NCI-H2196 treated with DMSO at 0.1 percent for 48 hours (cell line): ENCODE results near the gene ADGRB2.
A peak's percentile ranks its signal among the peaks of the same experiment; 100 is the strongest.

ENCODE experiments used
- DNase-seq: peaks from one replicate; lab custom pipeline; 2025; ENCODE audit not compliant: unreplicated experiment; lab: John Stamatoyannopoulos, UW

Gene ADGRB2, protein sequence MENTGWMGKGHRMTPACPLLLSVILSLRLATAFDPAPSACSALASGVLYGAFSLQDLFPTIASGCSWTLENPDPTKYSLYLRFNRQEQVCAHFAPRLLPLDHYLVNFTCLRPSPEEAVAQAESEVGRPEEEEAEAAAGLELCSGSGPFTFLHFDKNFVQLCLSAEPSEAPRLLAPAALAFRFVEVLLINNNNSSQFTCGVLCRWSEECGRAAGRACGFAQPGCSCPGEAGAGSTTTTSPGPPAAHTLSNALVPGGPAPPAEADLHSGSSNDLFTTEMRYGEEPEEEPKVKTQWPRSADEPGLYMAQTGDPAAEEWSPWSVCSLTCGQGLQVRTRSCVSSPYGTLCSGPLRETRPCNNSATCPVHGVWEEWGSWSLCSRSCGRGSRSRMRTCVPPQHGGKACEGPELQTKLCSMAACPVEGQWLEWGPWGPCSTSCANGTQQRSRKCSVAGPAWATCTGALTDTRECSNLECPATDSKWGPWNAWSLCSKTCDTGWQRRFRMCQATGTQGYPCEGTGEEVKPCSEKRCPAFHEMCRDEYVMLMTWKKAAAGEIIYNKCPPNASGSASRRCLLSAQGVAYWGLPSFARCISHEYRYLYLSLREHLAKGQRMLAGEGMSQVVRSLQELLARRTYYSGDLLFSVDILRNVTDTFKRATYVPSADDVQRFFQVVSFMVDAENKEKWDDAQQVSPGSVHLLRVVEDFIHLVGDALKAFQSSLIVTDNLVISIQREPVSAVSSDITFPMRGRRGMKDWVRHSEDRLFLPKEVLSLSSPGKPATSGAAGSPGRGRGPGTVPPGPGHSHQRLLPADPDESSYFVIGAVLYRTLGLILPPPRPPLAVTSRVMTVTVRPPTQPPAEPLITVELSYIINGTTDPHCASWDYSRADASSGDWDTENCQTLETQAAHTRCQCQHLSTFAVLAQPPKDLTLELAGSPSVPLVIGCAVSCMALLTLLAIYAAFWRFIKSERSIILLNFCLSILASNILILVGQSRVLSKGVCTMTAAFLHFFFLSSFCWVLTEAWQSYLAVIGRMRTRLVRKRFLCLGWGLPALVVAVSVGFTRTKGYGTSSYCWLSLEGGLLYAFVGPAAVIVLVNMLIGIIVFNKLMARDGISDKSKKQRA (N-terminal part only)

DNA sequence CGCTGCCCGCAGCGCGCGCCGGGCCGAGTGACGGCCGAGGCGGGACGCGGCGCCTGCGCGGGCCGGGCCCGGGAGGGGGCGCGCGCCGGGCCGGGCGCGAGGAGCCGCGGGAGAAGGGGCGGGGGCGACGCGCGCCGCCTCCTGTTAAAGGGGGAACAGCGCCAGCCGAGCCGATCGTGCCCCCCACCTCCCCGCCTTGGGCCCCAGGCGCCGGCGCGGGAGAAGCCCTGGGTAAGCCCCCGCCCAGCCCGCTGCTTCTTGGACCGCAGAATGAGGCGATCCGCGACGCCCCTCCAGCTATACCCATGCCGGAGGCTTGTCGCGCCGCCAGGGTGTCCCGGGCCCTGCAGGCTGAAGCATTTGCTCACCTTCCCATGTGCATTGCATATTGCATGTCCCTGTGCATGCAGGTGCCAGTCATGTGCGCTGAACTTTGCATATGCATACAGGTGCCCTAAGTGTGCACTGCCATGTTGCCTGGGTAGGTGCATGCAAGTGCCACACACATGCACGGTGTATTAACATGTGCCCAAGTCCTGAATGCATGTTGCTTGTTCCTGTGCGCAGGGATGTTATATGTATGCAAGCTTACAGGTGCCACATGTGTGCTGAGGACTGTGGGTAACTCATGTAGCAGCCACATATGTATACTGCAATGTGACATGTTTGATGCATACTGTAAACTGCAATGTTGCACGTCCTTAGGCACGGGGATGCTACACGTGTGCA is at the start of gene ADGRB2:
TSS of gene ADGRB2 (minus strand) at position 29 of the 729 bp plus-strand sequence. CDS start 7,119 bp downstream, outside the sequence.
- no peak for DNase-seq

DNA sequence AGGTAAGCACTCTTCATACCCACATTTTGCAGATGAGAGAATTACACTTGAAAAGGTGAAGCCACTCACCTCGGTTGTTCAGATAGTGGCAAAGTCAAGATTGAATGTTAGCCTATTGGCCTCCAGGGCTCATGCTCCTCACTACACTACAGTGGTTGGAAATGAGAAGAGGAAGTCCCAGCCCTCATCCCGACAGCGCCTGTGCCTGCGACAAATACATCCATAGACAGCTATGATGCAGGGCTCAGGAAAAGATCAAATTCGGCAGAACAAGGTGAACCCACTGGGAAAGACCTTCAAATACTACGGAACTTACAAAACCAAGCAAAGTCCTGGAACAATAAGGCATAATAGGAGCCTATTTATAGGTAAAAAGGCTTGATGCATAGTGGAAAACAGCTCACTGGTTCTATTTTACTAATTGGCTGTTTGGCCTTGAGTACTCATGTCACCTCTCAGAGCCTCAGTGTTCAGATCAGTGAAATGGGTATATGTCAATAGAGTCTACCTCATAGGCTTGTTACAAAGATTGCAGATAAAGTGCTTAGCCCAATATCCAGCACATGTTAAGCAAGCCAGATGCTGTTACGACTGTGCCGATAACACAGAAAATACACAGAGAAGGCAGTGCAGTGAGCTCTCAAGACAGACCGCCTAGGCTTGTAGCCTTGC is 48.2 kb upstream of the ADGRB2 start:
- no peak for DNase-seq

DNA sequence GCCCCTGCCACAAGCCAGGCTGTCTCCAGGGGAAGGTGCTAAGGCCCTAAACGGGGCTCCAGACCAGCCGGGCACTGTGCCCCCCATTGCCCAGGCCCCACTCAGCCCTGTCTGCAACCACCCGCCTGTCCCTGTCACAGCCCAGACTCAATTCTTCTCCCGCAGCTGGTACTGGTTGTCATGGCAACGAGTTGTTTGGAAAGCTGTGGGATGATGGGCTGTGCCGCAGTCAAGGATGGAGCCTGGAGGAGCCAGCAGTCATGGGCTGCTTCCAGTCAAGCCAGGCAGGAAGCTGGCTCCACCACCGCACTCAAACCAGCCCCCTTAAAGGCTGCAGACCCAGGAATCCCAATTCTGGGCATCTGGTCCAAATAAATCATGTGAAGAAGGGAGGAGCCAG is 47.5 kb upstream of the ADGRB2 start:
- peak; percentile 23 for DNase-seq

DNA sequence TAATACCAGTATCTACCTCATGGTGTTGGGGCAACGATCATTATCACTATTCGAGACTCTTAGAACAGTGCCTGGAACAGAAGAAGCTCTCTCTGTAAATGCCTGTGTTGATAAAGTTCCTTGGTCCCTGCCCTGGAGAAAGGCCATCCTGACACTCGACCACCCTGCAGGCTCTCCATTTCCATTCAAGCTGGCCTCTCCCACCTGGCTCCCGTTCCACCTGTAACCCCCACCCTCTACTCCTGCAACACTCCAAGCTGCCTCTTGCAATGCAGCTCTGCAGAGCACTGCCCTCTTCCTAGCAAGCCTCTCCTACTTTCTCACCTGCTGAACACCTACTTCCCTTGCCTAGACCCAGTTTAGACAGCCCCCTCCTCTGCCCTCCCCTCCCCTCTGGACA is 45.6 kb upstream of the ADGRB2 start:
- DNase-seq: no peak

DNA sequence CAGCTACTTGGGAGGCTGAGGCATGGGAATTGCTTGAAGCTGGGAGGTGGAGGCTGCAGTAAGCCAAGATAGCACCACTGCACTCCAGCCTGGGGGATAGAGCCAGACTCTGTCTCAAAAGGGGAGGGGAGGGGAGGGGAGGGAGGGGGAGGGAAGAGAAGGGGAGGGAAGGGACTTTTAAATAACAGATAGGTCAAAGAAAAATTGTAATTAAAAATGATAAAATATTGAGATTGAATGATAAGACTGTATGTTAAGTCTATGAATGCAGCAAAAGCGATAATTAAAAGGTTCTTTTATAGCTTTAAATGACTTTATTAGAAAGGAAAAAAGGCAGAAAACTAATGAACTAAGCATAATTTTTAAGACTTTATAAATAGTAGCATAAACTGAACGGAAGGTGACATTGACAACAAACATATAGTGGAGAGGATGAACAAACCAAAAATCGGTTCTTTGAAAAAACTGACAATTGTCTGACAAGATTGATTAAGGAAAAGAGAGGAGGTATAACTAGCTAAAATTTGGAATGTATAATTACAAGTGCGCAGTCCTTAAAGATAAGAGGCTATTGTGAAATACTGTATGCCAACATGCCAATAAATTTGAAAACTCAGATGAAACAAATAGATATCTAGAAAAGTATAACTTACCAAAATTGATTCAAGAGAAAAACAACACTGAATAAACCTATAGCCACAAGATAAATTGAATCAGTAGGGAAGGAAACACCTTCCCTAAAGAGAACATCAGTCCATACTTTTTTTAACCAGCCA is 43.3 kb upstream of the ADGRB2 start:
- DNase-seq: no peak

- no peak for DNase-seq
Measured at GRCh38 chr1:31805318-31805717, 41.2 kb upstream of the ADGRB2 start.

- DNase-seq: no peak
Measured at GRCh38 chr1:31804098-31804497, 40.0 kb upstream of the ADGRB2 start.

DNA sequence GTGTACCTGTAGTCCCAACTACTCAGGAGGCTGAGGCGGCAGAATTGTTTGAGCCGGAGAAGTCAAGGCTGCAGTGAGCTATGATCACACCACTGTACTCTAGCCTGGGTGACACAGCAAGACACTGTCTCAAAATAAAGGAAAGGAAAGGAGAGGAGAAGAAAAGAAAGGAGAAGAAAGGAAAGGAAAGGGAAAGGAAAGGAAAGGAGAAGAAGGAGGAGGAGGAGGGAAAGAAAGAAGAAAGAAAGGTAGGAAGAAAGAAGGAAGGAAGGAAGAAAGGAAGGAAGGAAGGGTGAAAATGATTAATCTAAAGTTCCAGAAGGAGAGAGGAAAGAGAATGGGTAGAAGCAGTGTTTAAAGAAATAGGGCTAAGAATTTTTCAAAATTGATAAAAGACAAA is 39.5 kb upstream of the ADGRB2 start:
- DNase-seq: no peak

GRCh38 chr1:31802190-31803150 is 38.3 kb upstream of the ADGRB2 start:
- no peak for DNase-seq

GRCh38 chr1:31801458-31801857 is 37.3 kb upstream of the ADGRB2 start:
- DNase-seq: no peak

DNA sequence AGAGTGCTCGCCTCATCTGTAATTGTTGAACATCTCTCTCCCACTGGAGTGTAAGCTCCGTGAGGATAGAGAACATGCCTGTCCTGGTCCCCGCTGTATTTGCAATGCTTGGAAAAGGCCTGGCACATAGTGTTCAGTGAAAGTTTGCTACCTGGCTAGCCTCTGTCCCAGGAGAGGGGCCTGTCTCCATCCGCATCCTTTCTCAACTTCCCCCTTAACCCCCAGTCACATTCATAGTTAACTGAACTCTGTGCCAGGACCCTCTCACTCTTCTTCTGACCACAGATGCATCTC is 36.5 kb upstream of the ADGRB2 start:
- DNase-seq: no peak

DNA sequence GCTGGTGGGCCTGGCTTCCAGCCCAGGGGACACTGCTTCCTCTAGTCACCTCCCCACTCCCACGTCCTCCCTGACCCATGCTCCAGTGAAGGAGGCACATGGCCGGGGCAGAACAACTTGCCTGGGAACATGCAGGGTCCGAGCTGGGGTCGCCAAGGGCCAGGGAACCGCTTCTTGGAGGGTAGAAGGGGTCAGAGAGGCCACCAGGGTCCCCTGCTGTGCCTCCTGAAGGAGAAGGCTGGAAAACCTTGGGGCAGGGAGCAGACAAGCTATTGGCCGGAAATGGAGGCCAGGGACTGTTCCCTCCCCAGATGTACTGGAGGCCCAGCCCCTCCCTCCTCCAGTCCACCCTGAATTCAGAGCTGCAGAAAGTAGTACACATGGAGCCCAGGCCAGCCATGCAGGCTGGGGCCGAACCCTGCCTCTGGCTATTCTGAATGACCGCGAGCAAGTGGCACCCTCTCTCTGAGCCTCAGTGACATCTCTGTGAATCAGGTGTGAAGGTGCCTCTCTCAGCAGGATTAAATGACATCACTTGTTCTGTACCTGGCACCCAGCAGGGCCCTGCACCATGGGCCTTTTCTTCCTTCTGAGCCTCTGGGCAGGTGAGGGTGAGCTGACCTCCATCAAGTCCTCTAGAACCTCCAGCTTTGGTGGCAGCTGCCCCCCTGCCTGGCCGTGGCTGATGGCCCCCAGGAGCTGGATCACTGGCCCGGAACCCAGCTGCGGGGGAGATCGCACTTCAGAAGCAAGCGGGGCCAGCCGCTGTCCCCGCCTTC is 35.9 kb upstream of the ADGRB2 start:
- DNase-seq: no peak

DNA sequence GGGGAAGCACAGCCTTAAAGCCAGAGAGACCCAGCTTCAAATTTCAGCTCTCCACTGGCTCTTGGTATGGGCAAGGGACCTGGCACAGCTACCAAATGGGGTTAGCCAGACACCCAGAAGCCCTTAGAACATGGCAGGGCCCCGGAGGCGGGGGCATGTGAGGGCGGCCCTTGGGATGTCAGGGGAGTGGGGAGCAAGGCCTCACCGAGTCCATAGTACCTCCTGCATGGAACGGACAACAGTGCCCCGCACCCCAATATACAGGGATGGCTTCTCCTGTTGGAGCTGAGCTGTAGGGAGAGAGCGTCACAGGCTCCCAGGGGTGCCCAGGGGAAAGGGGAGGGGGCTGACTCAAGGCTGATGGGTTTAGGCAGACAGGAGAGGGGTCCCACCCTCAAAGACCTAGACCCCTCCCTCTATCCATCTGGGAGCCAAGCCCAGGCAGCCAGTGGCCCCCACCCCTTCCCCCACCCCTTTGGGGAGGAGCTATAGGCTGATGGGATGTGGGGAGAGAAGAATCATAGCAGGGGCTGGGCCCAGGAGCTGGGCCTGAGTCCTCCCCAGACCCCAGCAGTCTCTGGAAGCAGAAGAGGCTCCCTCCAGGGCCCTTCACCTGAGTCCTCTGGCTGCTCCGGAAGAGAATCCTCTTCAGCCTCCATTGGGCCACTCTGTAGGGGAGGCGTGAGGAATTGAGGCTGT is 35.2 kb upstream of the ADGRB2 start:
- DNase-seq: no peak

DNA sequence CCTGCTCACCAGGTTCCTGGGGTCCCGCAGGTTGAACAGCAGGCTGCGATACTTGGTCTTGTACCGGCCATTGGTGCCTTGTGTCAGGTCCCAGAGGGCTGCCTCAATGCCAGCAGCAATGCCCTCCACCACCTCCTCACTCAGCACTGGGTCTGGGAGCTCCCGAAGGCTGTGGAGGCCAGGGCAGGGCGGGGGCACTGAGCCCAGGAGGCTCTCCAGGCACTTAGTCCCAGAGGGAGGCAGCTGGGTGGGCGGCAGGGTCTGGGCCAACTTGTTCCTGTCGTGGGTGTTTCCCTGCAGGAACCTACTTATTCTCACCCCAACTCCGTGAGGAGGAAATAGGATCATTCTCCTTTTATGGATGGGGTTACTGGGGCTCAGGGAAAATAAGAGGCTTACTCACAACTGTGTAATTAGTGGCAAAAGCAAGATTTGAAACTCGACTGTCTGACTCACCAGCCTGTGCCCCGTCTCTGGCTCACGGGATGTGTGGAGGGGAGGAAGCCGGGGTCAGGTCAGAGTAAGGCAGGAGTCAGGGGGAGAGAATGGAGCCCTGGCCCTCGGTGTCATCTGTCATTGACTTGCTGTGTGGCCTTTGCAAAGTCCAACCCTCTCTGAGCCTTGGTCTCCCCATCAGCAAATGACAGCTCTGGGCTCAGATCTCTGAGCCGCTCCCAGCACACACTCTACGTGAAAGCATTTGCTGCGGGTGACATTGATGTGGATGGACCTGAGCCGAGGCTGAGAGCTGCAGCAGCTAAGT is 34.5 kb upstream of the ADGRB2 start:
- DNase-seq: no peak

DNA sequence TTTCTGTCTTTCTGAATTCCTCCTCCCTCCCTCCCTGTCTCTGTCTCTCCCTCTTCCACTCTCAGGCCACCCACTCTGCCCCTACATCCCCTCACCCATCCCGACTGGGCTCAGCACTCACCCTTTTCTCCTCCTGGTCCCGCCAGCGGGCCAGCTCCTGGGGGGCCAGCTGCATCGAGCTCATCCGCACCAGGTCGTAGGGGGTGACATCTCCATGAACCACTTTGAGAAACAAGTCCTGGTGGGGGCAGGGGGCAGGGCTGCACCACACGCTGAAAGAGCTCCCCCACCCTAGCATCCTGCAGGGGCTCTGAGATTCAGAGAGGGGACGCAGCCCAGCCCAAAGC is 33.9 kb upstream of the ADGRB2 start:
- DNase-seq: no peak

DNA sequence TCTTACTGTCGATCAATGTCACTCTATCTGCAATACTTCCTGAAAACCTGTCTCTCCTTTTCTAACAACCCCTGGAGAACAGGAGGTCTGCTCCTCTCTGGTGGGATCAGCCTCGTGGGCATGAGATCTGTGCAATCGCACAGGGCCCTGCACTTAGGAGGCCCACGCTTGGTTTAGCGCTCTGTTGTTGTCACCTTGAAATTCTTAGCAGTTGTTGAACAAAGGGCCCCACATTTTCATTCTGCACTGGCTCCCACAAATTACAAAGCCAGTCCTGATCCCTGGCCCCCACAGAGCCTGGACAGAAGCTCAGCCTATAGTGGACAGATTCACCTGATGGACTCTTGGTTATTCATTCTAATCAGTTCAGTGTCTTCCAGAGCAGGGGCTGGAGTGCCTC is 33.1 kb upstream of the ADGRB2 start:
- DNase-seq: no peak

DNA sequence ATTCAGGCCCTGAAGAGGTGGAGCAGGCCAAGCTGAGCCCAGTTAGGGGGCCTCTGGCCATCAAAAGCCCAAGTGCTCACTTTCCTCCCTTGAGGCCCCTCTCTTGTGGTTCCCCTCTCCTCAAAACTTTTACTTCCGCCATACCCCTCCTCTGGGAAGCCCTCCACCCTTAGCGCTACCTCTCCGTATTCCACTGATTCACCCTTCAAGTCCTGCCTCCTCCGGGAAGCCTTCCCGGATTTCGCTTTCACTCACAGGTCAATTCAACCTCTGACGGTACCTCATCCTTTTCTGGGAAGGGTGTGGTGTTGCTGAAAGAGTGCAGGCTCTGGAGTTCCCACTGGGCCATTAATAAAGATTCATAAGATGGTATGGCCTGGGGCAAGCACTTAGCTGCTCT is 32.6 kb upstream of the ADGRB2 start:
- DNase-seq: no peak
